GM19455 (cell line): ENCODE data around the gene FOXP1.
"Not testable (repeated sequence)": the region's sequence is repeated elsewhere in the genome, so short reads cannot be mapped to it uniquely, and the experiment has no call there.

Experiments used
- ATAC-seq: cut with Tn5 transposase; IDR thresholded peaks from one replicate; pipeline ENCODE4 v1.9.1; 2021; ENCODE audit not compliant: unreplicated experiment

Gene FOXP1

DNA sequence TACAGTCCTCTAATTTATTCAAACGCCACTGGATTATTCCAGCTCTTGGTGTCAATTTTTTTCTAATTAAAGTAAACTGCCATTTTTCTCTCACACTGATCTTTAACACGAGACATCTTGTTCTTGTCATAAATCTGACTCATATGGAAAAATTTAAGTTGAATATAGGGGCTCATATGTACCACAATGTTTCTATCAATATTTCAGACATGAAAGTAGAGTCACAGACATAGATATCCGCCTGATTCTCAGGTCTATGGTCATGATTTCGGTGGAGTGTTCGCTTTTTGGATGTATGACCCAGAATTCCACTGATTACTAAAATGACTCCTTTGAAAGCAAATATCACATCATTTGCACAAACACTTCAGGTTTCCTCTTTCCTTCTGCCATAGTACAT is 552.8 kb downstream of the FOXP1 start:
- no peak for ATAC-seq

DNA sequence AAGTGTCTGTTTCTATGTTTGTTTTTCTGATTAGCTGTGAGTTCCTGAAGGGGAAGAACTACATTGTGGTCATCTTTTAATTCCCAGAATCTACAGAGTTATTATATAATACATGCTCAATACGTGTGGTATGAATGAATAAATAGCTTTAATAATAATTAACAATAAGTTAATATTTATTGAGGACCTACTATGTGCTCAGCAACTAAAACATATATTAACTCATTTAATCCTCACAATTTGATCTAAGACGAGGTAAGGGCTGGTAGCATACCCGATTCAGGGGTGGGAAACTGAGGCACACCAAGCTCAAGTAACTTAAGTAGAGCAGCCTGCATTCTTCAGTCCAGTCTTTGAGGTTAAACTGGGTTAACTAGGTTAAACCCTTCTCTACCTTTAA is 553.8 kb downstream of the FOXP1 start:
- no peak for ATAC-seq

DNA sequence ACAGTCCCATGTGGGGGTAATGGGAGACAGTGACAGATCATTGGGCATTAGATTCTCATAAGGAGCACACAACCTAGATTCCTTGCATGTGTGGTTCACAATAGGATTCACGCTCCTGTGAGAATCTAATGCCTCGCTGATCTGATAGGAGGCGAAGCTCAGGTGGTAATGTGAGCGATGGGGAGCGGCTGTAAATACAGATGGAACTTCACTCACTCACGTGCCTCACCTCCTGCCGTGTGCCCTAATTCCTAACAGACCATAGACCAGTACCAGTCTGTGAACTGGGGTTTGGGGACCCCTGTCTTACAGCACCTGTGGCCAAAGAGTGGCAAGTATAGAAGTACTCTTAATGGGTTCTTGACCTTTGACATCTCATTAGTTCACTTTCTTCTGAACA is 554.7 kb downstream of the FOXP1 start:
- no peak for ATAC-seq

DNA sequence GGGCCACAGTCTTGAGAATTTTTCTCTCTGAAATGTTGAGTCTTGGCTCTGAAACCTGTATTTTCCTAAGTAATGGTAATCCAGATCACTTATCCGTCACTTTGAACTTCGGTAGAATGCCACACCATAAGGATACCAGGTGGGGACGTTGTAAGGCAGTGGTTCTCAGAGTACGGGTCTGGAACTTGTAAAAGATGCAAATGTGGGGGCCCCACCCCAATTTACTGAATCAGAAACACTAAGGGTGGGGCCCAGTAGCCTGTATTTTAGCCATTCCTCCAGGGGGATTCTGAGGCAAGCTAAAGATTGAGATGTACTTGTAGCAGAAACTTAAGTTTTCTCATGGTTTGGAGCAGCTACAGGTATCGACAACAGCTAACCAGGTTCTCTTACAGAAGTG is 555.3 kb downstream of the FOXP1 start:
- no peak for ATAC-seq

DNA sequence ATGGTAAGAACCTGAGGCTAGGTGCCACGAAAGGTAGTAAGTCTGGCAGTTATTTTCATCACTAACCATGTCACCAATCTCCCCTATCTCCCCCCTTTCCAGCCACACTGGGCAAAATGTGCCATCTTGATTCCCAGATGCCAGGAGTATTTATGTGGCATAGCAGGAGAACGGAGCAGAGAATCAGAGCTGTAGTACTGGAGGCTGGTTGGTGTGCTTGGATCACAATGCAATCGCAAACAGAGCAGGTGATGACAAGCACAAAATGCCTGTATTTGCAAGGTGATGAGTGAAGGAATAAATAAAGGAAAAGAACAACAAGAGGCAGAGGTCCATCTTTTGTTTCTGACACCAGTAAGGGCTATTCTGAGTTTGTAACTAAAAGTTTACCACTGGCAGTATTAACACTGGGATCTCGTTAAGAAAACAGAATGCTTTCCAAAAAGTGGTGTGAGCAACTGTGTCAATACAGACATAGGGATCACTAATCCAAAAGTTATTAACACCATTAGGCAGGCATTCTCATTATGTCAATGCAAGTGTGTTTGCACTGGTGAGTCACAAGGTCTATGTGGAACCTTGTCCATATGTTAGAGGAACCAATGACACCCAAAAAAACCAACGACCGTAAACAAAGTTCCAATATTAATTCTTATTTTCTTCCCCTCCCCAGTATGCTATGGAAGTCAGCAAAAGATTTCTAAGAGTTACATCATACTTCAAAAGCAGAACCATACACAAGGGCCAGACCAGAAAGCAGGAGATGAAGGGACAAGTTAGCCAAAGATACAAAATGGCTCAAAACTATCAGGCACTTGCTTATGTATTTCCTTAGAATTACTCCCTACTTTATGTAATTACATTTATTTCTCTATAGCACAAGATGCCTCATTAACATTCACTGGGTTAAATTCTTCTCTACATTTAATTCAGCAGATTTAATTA is 556.6 kb downstream of the FOXP1 start:
- no peak for ATAC-seq

DNA sequence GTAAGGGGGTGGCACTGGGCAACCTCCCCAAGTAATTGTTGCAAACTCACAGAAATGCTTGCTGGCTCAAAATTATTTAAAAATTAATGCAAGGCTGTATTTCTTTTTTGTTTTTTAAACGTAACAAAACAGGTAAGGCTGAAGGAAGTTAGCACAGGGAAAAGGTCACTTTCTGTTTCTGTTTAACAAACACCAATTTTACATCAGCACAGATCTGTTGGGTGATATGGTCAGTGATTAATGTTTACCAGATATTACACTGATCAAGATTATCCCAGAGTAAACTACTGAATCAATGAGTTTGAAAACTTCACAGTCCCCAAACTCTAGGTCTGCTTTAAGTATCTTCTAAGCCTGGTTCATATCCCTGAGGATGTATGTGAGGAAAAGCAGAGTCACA is 558.0 kb downstream of the FOXP1 start:
- no peak for ATAC-seq

DNA sequence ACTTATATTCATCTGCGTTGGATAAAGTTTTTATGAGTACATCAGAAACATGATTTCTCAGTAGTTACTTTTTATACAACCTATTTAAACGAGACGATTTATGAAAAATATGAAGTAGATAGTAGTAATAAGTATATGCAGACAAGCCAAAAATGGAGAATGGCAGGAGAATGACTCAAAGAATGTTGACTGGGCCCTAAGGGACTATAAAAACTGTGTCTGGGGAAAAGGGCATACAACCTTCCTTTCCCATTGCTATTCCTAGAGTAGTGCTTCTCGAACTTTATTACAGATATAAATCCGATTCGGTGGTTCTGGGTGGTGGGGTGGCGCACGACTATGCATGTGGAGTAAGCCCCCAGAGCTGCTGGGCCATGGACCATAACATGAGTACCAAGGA is 558.5 kb downstream of the FOXP1 start:
- ATAC-seq = no peak

DNA sequence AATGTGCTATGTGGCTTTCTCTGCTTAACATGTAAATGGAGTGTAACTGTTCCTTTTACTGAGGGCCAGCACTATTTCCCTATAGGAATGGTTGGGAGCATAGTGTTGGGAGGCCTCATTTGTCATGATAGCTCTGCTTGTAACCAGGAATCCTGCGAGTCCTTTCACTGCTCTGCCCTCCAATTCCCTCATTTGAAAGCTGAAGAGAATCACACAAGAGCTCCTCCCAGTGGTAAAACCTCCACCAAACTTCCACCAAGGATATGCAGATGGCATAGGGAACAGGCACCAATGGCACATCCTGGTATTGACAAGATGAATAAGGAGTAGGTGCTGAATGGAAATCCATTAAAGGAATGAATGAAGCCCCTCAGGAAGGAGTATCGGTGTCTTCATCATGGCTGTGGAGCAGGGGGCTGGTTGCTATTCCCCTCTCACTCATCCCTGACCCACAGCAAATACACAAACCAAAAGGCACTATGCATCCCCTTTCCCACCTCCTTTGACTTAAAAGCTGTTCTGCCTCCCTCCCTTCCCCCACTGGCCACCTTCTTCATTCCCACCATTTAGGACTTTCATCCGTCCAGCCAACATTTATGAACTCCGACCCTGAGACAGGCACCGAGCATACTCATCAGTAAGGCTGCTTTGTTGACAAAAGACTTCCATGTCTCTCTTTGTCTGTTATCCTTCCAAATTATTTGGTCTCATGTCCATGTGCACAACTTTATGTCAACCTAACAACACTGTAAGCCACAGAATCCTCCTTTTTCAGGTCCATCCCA is 560.8 kb downstream of the FOXP1 start:
- no peak for ATAC-seq

DNA sequence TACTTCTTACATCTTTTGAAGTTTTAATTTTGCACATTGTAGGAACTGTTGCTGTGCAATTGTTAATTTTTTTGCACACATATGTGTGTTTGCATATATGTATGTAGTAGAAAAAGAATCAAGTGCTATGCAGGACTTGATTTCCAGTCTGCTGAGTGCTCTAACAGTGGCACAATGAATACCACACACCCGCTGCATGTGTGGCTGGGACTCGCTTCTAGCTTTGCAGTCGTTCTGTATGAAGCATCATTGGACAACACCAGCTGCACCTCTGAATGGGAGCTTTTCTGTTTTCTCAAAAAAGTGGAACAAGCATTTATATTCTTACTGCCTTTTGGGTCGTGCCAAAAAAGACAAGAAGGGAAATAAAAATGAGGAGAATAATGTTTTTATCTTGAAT is 564.7 kb downstream of the FOXP1 start:
- ATAC-seq = no peak

DNA sequence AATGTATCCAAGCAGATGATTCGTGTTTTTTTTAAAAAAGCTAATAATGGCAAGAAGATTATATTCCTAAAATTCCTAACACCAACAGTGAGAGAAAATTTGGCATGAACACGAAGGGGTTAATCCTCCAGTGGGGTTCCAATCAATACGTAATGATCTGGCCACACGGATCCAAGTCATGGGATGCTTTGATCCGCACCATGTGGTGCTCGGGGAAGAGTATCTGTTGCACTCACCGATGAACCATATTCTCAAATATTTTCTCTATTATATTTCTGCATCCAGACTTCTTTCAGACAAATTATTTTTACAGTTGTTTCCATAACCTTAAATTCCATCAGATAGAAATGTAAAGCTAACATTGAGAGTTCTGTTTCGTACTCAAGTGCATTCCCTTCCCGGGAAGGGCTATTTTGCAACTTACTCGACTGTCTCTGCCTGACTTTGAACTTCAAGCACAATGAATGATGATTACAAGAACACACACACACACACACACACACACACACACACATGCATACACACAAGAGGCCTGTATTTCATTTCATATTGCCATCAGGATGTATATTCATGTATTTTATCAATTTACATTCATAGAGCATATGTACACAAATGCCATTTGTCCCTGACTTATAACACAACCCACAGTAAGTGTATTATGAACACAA is 567.2 kb downstream of the FOXP1 start:
- ATAC-seq = no peak

DNA sequence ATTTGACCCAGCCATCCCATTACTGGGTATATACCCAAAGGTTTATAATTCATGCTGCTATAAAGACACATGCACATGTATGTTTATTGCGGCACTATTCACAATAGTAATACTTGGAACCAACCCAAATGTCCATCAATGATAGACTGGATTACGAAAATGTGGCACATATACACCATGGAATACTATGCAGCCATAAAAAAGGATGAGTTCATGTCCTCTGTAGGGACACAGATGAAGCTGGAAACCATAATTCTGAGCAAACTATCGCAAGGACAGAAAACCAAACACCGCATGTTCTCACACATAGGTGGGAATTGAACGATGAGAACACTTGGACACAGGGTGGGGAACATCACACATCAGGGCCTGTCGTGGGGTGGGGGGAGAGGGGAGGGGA is 568.9 kb downstream of the FOXP1 start:
- ATAC-seq = not testable (repeated sequence)

DNA sequence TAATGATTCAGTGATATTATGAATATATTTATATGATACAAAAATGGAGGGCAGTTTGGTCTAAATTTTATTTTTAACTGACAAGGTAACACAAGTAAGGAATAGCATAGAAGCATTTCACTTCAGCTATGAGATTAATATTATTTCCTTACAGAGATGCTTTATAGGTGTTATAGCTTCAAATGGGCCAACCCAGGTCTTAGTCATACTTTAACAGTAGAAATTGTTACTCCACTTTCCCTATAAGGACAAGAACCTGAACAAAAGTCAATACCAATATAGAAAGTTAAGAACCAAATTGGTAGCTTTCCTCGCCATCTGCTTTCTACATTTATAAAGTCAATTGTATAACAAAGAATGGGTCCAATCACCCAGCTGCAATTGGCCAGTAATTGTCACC is 570.6 kb downstream of the FOXP1 start:
- no peak for ATAC-seq

DNA sequence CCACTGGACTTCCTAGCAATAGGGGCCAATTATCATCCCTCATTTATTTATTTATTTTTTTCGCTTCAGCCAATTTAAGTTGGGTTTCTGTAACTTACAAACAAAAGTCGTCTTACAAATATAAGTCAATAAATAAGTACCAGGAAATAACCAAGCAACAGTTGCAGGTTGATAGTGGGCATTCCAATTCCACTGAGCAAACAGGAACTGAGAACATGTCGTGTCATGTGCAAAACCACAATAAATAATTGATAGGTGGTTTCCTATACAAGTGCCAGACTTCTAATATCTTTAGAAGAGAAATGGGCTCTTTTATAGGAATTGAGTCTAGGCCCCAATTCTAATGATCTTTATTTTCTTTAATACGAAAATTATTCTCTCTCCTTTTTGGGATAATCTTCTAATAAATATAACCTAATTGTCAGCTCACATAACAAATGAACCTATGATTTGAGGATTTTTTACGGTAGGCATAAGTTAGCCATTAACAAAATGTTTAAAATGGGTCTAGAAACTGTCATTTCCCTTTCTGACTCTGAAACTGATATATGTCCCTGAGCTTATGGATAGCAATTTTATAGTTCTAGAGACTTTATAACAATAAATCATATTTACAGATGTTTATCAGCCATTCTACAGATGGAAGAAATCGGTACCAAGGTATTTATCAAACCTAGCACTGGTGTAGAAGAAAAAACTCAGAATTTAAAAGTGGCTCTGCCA is 571.8 kb downstream of the FOXP1 start:
- ATAC-seq = peak; percentile 54

DNA sequence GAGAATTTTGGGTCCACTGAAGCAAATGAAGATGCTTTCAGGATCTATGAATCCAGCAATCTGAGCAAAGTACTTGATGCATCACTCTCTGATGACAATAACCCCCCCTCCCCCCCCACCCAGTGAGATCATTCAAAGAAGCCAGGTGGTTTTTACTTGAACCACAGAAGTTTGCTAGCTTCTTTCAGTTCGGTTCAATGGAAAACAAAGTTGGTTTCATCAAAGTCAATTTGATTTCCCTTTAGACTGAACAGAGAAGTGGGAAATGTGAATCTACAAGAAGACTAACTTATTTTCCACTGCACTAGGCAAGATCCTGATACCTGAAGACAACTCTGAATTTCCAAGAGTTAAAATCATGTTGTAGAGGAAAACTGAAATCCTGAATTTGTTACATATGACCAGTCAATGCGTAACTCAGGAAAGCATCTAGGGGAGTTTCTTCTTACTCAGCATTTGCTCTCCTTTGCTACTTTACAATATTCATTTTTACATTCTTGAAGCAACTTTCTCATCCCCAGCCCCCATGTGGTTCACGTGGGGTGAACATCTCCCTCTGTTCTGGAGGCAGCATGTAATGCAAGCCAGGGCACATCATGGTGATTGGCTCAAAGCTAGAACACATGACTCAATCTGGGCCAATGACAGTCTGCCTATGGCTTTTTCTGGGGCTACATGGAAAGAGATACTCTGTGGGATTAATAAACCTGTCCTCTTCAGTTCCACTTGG is 572.6 kb downstream of the FOXP1 start:
- peak; percentile 56 for ATAC-seq

DNA sequence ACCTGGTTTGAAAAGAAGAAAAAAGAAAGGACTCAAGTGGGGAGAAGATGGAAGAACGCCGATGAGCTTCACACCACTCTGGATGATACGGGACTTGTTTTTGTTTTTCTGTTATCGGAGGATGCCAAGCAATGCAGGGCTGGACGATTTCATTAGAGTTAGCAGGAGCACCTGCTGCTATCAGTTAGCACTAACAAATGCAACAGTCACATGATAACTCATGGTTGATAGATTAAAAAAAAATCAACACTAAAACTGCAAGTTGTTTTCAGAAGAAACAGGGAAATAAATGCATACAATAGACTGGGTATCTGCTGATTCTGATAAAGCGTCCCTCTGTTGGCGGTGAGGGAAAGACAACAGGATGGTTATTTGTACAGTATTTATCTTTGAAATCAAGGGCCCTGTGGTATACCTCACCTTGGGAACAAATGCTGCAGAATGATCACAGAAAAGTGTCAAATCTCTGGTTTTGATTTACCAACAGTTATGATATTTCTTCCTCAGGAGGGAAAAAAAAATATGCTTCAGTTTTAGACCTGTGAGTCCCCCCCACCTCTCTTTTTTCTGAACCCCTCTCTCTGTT is 575.1 kb downstream of the FOXP1 start:
- ATAC-seq = no peak

DNA sequence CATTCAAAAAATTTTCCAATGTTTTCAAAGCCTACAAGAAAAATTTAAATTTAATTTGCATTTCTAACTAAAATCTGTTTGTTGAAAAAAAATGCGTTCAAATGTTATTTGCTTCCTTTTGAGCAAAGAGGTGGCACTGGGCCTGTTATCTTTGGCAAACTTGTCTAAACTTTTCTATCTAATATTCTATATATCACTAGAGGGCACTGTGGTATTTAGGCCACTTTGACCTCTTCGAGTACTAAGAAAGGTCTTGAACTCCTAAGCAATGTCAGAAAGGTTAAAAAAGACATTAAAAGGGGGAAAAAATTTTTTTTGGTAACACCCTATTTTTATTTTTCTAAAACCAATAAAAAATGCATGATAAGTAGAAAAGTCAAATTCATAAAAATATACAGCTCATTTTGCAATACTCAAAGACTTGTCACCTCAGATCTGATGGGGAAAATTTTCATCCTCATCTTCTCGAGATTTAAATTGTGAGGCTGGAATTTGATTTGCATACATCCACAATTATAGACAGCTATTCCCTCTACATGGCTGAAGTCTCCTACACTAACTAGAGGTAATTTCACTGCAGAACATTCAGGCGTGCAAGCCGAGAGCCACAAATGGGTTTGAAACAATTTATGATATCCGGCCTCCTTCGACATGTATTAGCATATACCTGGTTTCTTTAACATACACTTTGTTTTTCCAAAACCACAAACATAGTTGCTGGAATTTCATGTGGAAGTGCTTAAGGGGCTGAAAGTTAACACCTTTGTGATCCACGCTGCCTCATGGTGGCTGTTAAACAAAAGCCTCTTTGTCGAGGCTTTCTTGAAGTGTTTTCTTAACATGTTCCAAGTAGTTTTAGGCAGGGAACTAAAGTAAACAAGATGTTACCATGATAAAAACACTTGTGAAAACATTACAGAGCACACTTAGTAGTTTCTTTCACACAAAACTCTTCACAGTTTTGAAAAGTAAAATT is 576.4 kb downstream of the FOXP1 start:
- no peak for ATAC-seq

DNA sequence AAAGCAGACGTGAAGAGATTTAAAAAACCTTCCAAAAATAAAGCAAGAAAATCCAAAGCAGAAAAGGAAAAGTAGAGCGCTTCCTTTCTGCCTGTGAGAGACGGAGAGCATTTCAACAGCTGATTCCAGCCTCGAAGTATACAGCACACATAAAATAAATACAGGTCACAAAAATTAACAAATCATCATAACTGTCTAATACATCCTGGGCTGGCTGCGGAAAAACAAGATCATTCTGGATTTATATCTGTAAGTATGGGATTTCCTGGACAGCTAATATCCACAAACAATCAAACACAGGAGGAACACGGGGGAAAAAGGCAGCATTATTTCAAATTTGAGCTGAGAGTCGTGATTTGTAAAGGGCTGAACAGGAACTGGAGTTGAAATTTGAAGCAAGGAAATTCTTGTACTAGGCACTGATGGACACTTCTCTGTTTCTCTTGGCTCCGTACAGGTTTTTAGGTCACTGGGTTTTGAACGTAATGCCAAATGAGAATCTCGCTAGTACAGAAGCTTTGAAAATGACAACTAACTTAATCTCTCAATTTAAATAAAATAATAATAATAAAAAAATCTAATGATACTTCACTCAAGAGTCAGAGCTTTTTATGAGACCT is 577.7 kb downstream of the FOXP1 start:
- ATAC-seq = no peak

DNA sequence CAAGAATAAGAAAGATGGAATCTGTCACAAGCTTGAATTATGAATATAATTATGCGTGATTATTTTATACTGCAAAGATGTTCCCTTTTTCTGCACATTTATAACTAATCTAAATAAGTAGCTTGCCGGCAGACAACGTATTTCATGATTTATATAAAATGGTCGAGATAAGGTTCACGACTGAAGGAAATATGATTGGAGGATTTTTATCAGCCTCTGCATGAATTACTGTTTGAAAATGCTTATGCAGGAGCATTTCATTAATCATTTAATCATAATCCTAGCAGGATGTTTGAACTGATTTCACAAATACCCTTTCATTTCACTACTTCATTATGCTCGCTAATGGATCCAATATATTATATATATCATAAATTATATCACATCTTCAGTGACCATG is 580.0 kb downstream of the FOXP1 start:
- no peak for ATAC-seq
